Measurements from ENCODE around the gene TOM1L2.

DNA sequence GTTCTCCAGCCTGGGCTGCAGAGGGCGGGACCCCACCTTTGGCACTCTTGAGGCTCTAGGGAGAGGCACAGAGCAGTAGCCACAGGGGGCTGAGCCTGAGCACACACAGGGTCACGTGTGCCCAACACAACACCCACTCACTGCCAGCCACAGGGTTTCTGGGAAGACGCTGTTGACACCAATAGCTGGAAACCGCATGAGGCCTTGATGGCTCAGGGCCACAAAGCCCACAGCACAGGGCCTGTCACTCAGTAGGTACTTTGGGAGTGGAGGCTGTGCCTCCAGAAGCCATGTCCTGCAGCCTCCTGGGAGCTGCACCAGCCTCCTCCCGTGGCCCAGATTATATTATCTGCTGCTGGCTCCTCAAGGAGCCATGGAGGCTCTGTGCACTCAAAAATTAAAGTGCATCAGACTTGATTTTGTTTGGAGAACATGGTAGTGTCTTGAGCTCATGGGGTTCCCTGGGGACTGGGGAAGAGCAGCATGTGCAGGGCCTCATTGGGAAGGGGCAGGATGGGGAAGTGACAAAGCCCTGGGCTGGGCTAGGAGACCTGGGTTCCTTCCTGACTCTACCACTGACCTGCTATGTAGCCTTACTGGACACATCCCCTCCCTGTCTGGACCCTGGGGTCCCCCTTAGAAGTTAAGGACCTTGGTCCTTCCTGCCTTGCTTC is 122.9 kb downstream of the TOM1L2 start:
- TF ChIP-seq, protein P1, sequence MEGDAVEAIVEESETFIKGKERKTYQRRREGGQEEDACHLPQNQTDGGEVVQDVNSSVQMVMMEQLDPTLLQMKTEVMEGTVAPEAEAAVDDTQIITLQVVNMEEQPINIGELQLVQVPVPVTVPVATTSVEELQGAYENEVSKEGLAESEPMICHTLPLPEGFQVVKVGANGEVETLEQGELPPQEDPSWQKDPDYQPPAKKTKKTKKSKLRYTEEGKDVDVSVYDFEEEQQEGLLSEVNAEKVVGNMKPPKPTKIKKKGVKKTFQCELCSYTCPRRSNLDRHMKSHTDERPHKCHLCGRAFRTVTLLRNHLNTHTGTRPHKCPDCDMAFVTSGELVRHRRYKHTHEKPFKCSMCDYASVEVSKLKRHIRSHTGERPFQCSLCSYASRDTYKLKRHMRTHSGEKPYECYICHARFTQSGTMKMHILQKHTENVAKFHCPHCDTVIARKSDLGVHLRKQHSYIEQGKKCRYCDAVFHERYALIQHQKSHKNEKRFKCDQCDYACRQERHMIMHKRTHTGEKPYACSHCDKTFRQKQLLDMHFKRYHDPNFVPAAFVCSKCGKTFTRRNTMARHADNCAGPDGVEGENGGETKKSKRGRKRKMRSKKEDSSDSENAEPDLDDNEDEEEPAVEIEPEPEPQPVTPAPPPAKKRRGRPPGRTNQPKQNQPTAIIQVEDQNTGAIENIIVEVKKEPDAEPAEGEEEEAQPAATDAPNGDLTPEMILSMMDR (IDR thresholded peaks at IDR 0.05), result no peak
- TF ChIP-seq POLR2A (IDR thresholded peaks at IDR 0.05), result no peak

Measured in uterus (tissue), 2 donors.